ENCODE results near the gene ARL11. TPM values are rescaled to one million over a fixed set of nuclear protein-coding genes. Genes with fewer than 3 reads are reported as not detected.

Gene ARL11
- total RNA-seq, 1 donor from 2014 or later: 0.20 TPM

- TF ChIP-seq CTCF (IDR thresholded peaks at IDR 0.05; ENCODE audit: unreplicated experiment): no peak
- no peak overlapping the region for H3K27ac Mint-ChIP-seq
- no peaks in the 10 kb centered on the region for H3K9me3 Mint-ChIP-seq
- no peak for DNase-seq (ENCODE audit: low spot score in 2 of 2, unreplicated experiment in 2 of 2)
- peaks cover 7% of the 10 kb centered on the region for H3K4me1 Mint-ChIP-seq
- H3K36me3 Mint-ChIP-seq: no peaks in the 10 kb centered on the region
- no peaks in the 10 kb centered on the region for H3K27me3 Mint-ChIP-seq (ENCODE audit: low read depth)
- no peak overlapping the region for H3K4me3 Mint-ChIP-seq
Observed at GRCh38 chr13:49622174-49622946, 5.9 kb upstream of the ARL11 start.

- Mint-ChIP-seq H3K9me3 (no peaks in the 10 kb centered on the region), H3K4me1 (peaks cover 8% of the 10 kb centered on the region), H3K36me3 (no peaks in the 10 kb centered on the region), H3K4me3 (no peak overlapping the region), H3K27me3 (ENCODE audit: low read depth) (no peaks in the 10 kb centered on the region), H3K27ac (no peak overlapping the region)
- no peak for DNase-seq (ENCODE audit: low spot score in 2 of 2, unreplicated experiment in 2 of 2)
- TF ChIP-seq CTCF (IDR thresholded peaks at IDR 0.05; ENCODE audit: unreplicated experiment): no peak
Observed at GRCh38 chr13:49624229-49624628, 4.1 kb upstream of the ARL11 start.

- Mint-ChIP-seq H3K9me3 (no peaks in the 10 kb centered on the region), H3K27ac (no peak overlapping the region)
- no peak for DNase-seq (ENCODE audit: low spot score in 2 of 2, unreplicated experiment in 2 of 2)
Observed at GRCh38 chr13:49625392-49626079, 2.8 kb upstream of the ARL11 start.

GRCh38 chr13:49629196-49629938 is 1.1 kb downstream of the ARL11 start:
- no peaks in the 10 kb centered on the region for H3K36me3 Mint-ChIP-seq
- H3K27ac Mint-ChIP-seq: no peak overlapping the region
- no peak for DNase-seq (ENCODE audit: low spot score in 2 of 2, unreplicated experiment in 2 of 2)
- H3K4me3 Mint-ChIP-seq: no peak overlapping the region
- no peak for TF ChIP-seq CTCF (IDR thresholded peaks at IDR 0.05; ENCODE audit: unreplicated experiment)
- peaks cover 8% of the 10 kb centered on the region for H3K4me1 Mint-ChIP-seq
- H3K9me3 Mint-ChIP-seq: no peaks in the 10 kb centered on the region
- no peaks in the 10 kb centered on the region for H3K27me3 Mint-ChIP-seq (ENCODE audit: low read depth)

More at GRCh38 chr13:49625392-49626079, 2.8 kb upstream of the ARL11 start:
- H3K4me3 Mint-ChIP-seq: no peak overlapping the region
- H3K4me1 Mint-ChIP-seq: peaks cover 8% of the 10 kb centered on the region
- no peaks in the 10 kb centered on the region for H3K36me3 Mint-ChIP-seq
- no peak for TF ChIP-seq CTCF (IDR thresholded peaks at IDR 0.05; ENCODE audit: unreplicated experiment)
- H3K27me3 Mint-ChIP-seq (ENCODE audit: low read depth): no peaks in the 10 kb centered on the region

- H3K36me3 Mint-ChIP-seq: no peaks in the 10 kb centered on the region
- H3K4me1 Mint-ChIP-seq: peaks cover 8% of the 10 kb centered on the region
- TF ChIP-seq CTCF (IDR thresholded peaks at IDR 0.05; ENCODE audit: unreplicated experiment): no peak
- no peaks in the 10 kb centered on the region for H3K9me3 Mint-ChIP-seq
- DNase-seq (ENCODE audit: low spot score in 2 of 2, unreplicated experiment in 2 of 2): no peak
- no peaks in the 10 kb centered on the region for H3K27me3 Mint-ChIP-seq (ENCODE audit: low read depth)
- no peak overlapping the region for H3K27ac Mint-ChIP-seq
- H3K4me3 Mint-ChIP-seq: no peak overlapping the region
Observed at GRCh38 chr13:49629947-49630346, 1.6 kb downstream of the ARL11 start.

All from mesothelial cell of epicardium (in vitro differentiated cells).